Measurements from ENCODE around the gene FAM163B.
"Not testable (repeated sequence)": the region's sequence is repeated elsewhere in the genome, so short reads cannot be mapped to it uniquely, and the experiment has no call there.

FAM163B gene

DNA sequence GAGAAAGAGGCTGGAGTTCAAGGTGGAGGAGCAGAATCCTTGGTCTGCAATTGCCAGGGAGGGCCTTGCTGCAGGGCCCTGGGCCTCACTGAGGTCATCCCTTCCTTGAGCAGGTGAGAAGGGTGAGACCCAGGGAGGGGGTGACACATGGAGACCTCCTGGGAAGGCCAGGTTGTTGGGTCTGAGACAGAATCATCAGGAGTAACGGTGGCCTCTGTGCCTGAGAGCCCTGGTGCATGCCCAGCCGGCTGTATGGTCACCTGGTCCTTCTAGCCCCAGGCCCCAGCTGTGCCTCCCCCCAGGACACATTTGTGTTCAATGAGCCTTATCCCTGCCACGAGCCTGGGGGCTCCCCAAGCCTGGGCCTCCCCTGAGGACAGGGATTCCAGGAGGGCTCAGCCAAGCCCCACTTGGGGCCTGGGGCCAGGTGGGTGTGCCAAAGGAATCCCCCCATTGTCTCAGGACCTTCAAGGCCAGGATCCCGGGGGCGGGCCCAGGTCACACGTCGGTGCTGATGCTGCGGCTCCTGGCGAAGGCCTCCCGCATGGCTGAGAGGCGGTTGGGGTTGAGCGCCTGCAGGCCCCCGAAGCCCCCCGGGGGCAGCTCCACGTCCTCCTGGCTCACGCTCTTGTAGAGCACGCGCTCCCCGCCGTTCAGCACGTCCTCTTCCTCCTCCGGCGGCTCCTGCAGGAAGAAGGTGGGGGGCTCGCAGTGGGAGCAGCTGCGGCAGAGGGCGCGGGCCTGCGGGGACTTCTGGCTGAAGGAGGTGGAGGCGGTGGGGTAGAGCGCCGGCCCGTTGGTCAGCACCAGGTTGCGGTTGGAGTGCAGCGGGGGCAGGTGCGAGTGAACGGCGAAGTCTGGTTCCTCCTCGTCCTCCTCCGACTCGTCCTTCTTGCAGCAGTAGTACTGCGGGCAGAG is 30.4 kb downstream of the FAM163B start:
- DNase-seq = no peak

DNA sequence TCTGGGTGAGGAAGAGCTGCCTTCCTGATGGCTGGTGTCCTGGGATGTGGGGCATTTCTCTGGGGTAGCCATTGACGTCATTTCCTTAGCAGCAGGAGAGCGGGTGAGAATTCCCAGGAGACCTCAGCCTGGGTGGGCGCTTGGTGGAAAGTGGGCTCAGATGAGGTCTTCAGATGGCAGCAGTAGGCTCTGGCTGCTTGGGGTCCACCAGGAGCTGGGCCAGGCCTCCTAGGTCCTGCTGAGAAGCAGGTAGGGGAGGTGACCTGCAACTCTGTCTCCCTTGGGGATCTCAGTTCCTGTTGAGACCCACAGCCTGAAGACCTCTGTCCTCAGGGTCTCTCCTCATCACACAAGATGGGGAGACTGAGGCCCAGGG is 31.5 kb downstream of the FAM163B start:
- no peak for DNase-seq

DNA sequence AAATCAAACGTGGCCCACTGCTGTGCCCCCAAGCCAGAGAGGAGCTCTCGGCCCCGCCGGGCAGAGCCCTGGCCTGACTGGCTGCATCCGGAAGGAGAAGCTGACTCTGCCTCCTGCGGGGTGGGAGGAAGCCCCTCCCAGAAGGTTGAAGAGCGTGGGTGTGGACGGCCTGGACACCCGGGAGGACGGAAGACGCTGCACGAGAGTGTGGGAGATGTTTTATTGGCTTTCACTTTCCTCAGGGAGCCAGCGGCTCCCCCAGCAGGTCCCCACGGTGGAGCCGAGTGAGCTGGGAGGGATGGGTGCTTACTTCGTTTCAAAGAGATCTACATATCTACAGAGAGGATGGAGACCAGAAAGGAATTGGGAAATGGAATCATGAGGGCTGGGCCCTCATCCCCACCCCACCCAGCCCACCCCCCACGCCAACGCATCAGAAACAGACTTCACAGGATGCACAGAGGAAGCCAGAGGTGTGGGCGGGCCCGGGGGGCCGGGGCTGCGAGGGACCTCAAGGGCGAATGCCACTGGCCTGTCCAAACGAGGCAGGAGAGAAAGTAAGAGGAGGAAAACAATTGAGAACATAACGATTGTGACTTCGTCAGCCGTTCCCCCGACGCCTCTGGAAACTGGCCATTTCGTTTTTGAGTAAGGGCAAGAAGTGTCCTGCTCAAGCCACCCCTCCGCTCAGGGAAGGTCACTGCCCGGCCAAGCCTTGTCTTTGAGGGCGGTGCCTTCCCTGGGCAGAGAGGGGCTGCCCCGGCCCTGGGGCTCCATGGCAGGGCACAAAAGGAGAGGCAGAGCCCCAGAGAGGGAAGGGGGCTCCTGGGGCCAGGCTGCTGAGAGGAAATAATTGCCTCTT is 32.1 kb downstream of the FAM163B start:
- no peak for DNase-seq

DNA sequence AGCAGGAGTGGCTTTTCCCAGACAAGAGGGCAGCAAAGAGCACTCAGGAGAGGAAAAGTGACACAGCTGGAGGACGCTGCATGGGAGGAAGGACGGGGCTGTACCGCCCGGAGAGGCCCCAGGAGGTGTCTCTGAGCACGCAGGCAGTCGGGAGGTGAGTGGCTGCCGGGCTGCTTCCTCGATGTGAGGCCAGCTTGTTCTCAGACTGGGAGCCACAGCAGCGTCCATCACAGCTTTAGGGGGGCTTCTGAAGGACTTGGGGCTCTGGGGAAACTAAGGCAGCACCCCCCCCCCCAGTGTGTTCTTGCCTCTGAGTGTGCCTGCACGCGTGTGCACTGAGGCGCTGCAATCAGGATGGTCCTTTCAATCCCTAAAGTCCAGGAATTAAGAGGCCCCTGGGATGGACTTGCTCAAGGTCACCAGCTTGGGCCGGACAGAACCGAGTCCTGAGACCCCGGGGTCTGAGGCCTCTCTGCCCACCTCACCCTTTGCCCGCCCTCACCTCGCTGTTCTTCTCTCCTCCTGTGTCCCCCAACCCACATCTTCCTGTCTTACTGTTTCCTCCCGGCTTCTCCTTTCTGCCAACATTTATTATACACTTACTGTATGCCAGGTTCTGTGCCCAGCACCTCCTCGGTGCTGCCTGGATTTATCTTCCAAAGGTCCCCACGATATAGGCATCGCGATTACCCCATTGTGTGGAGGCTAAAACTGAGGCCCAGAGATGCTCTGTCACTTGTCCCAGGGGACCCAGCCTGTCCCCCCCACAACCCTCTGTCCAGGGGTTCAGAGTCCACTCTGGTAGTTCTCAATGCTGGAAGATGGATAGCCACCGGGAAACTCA is 32.9 kb downstream of the FAM163B start:
- DNase-seq = no peak

DNA sequence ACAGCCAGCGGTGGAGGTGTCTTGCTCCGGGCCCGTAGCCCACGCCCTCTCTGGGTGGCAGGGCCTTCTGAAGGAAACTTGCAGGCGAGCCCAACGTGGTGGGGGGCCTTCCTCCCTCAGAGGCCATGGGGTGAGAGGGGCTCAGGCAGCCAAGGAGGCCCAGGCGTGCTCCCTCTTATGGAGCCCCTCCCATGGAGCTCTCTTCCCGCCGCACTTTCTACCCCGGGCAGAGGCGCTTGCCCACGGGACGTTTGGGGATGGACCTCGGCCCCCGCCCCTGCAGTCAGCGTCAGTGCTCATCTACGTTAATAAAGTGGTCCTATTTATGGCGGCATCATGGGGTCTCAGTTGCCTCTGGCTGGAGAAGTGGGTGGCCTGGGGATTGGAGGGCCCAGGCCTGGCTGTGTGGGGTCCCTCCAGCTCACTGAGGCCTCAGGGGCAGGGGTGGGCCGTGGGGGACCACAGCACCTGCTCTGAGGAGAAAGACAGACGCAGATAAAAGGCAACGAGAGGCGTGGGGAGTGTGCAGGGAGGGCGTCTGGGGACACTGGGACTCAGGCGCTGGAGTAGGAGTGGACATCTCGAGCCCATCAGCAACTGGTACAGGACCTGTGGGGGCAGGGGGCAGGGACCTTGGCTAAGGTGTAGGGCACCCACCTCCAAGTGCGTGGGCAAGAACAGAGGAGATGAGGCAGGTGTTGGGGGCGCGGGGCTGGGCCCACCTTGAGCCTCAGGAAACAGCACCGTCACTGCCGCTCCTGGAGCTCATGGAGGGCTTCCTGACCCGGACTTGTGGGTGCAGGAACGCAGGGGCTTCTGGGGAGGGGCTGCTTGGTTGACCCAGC is 33.8 kb downstream of the FAM163B start:
- no peak for DNase-seq

DNA sequence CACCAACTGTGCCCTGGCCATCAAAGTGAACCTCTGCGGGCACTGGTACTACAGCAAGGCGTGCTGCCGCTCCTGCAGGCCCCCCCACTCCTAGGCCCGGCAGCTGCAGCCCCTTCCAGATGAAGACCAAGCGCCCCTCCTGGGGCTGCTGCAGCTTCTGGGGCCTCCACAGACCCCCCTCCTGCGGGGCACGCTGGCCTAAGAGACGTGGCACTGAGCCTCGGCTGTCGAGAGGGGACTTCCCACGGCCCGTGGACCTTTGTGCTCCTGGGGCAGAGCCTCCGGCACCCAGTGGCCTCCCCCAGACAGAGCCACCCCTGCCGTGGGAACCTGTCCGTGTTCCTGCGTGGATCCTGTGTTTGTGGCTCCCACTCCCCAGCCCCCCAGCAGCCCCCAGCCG is 34.4 kb downstream of the FAM163B start:
- no peak for DNase-seq

DNA sequence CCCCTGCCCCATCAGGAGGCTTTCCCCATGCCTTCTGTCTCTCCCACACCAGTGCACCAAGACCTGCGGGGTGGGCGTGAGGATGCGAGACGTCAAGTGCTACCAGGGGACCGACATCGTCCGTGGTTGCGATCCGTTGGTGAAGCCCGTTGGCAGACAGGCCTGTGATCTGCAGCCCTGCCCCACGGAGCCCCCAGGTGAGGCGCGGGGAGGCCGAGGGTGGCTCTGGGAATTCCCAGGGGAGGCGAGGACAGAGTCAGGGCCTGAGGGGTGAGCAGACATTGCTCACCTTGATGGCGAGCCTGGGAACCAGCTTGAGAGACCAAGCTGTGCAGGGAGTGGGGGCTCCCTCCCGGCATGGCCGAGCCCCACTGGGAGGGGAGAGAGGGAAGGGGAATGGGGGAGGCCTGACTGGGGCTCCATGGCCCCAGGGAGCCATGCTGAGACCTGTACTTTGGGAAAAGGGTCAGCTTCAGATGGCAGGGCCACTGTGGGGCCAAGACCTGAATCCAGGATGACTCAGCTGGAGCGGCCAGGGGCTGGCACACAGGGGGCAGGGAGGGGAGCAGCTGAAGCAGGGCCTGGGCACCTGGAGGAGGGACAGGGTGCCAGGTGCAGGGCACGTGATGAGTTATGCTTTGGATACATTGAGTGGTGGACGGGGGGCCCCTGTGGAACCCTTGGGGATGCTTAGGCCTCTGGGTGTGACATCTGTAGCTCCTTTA is 35.2 kb downstream of the FAM163B start:
- no peak for DNase-seq

DNA sequence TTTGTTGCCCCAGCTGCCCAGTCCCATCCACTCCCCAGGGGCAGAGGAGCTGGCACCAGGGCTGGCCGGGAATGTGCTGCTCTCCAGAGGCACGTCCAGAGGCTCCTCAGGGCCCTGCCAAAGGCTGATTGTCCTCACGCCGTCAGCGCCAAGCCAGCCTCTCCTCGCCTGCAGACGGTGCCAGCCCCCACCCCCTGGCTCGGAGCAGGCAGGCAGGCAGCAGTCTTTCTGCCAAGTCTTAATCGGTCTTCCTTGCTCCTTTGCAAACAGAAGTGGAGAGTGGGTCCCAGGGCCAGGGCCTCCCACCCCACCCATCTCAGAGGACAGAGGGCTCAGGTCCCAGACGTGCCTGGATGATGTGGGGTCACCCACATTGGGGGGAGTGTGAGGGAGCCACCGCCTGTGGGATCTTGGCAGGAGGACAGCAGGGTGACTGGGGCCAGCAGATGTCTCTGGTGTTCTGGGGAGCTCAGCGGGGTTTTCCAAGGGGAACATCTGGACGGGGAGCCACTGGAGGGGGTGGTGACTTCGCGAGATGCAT is 36.3 kb downstream of the FAM163B start:
- DNase-seq = no peak

DNA sequence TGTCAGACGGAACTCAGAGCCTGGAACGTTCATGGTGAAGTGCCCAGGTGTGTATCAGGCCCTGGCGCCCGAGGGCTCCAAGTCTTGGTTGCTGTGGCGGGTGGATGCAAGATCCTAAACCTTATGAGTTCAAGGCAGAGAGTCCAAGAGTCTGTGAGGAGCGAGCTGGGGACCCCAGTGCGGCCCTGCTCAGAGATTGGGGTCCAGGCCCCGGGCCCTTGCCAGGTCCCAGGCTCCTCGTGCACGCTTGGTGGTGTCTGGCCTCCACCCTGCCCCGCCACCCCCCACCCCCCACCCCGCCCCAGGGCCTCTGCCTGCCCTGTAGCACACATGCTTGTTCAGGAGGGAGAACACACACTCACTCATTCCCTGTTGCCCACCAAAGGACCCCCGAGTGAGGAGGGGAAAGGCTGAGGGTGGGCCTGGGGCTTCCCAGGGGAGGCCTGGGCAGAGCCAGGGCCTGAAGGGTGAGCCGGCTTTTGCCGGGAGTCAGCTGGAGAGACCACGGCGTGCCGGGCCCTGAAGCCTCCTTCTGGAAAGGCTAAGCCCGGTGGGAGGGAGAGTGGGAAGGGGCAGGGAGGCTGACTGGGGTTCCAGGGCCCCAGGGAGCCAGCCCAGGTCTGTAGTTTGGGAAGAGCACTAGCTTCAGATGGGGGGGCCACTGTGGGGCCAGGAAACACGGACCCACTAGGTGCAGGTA is 37.1 kb downstream of the FAM163B start:
- DNase-seq = no peak

DNA sequence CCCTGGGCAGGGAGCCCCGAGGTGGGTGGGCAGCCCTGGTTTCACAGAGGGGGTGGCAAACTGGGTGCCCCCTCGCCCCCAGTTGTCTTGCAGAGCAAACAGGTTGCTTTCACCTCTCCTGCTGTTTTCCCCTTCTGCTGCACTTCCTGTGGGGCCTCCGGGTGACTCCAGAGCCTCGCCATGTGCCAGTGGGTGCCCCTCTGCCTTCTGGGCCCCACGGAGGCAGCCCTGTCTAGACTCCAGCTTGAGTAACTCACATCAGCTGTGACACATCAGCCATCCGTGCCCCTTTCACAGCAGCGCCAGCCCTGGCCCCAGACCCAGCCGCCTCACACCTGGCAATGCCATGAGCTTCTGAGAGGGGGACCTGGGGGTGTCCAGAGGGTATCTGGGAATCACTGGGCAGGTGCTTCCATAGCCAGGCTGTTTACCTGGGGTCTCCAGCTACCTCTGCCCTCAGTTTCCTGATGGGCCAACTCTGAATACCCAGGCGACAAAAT is 37.7 kb downstream of the FAM163B start:
- no peak for DNase-seq

DNA sequence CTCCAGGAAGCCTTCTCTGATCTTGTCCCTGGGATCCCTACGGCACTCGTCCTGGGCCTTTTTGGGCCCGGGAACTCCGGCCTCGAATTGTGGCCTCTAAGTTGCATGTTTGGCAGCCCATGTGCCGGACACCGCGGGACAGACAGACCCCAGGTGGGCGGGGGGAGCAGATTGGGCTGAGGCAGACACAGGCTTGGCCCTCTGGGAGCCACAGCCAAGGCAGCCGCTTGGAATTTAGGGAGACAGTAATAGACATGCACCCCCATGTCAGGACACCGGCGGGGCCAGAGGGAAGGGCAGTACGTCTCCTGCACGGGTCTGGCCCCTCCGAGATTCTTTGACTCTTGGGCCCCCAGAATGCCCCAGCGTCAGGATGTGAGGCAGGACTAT is 38.5 kb downstream of the FAM163B start:
- DNase-seq = no peak

DNA sequence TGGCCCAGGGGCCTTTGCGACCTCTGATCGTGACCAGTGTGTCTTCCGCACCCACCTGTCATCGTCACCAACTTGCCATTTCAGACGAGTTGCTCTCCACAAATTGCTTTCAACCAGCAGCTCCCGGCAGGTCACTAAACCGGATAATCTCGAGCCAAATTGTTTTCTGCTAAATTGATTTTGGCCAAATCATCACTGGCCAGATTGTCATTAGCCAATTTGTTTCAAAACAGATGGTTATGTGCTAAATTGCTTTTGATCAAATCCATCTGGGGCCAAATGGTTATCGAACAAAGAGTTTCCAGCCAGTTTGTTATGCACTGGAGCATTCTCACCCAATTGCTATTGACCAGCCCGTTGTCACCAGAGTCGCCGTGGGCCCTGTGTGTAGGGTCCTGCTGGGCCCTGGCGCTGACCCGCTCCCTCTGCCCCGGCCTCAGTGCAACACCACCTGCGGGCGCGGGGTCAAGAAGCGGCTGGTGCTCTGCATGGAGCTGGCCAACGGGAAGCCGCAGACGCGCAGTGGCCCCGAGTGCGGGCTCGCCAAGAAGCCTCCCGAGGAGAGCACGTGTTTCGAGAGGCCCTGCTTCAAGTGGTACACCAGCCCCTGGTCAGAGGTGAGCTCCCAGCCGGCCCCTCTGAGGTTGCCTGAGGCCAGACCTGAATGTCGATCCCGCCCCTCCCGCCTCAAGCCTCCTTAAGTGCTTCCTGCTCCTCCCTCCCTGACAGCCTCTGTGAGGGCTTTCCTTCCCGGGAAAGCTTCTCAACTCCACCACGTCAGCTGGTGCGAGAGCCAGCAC is 39.1 kb downstream of the FAM163B start:
- DNase-seq = no peak

DNA sequence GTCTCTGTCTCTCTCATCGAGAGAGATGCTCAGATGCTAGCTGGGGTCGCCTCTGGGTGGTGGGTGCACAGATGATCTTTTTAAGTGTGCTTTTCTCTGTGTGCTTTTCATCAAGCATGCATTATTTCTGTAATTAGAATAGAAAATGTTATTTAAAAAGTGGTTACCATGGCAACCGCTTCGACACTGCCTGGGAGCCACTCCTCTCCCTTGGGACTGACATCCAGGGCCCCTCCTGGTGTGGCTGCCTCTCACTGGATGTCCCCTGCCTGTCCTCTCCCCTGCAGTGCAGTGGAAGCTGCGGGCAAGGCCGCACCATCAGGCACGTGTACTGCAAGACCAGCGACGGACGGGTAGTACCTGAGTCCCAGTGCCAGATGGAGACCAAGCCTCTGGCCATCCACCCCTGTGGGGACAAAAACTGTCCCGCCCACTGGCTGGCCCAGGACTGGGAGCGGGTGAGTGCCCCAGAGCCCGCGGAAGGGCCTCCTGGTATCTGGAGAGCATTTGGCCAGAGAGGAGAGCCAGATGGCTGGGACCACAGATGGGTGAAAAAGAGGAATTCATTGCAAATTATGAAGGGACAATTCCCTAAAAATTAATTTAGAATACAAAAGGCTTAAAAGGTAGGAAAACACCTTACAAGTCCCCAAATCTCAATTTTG is 39.9 kb downstream of the FAM163B start:
- no peak for DNase-seq

DNA sequence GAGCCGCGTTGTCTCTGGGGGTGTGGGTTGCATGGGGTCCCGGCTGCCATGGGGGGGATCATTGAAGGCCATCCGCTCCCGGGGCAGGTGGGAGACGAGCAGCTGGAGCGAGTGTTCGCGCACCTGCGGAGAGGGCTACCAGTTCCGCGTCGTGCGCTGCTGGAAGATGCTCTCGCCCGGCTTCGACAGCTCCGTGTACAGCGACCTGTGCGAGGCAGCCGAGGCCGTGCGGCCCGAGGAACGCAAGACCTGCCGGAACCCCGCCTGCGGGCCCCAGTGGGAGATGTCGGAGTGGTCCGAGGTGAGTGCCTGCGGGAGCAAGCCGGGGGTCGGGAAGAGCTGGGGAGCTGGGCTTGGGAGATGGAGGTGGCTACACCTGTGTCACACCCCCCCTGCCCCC is 41.0 kb downstream of the FAM163B start:
- DNase-seq = no peak

DNA sequence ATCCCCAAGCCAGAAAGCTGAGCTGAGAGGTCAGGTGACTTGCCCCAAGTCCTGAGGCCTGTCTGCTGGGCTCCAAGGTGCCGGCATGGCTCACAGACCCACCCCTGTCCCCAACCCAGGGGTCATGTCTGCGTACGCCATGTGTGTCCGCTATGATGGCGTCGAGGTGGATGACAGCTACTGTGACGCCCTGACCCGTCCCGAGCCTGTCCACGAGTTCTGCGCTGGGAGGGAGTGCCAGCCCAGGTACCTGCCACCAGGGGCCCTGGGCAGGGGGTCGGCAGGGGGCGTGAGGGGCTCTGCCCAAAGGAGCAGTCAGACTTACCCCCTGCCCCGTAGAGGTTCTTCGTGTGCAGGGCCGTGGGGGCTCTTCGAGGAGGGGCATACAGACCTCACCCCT is 42.4 kb downstream of the FAM163B start:
- DNase-seq = no peak

DNA sequence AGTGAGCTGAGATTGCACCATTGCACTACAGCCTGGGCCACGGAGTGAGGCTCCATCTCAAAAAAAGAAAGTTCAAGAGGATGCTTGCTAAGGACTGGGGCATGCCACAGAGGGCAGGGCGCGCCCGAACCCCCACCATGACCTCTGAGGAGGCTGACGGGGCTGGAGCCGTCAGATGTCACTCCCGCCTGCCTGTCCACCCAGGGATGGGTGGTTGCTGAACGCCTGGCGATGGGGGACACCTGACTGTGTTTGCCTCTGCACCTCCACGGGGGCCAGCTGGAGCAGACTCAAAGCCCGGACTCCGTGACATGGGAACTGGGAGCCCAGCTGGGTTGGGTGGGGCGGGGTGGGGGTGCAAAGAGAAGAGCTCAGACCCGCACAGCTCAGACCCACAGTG is 42.8 kb downstream of the FAM163B start:
- no peak for DNase-seq

DNA sequence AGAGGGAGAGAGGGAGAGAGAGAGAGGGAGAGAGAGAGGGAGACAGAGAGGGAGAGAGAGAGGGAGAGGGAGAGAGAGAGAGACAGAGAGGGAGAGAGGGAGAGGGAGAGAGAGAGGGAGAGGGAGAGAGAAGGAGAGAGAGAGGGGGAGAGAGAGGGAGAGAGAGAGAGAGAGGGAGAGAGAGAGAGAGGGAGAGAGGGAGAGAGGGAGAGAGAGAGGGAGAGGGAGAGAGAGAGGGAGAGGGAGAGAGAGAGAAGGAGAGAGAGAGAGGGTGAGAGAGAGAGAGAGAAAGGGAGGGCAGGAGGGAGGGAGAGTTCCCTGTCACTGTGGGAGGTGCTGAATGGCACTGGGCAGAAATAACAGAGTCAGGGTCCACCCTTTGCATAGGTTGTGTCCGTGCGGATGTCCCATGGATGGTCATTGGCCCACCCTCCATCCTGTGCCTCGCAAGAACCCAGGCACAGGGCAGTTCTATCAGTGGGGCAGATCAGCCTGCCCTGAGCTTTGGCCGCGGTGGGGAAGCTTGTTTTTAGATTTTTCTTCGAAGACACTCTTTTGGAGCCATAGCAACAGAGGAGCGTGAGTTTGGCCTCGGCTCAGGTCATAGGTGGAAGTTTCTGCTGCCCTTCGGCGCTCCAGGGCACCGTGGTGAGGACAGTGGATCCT is 44.6 kb downstream of the FAM163B start:
- DNase-seq = no peak

DNA sequence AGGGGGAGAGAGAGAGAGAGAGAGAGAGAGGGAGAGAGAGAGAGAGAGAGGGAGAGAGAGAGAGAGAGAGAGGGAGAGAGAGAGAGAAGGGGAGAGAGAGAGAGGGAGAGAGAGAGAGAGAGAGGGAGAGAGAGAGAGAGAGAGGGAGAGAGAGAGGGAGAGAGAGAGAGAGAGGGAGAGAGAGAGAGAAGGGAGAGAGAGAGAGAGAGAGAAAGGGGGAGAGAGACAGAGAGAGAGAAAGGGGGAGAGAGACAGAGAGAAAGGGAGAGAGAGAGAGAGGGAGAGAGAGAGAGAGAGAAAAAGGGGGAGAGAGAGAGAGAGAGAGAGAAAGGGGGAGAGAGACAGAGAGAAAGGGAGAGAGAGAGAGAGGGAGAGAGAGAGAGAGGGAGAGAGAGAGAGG is 45.4 kb downstream of the FAM163B start:
- not testable (repeated sequence) for DNase-seq
